ENCODE data around the gene MYZAP.

MYZAP gene

GRCh38 chr15:57662091-57662744 is 70.5 kb downstream of the MYZAP start:
- no peak for DNase-seq (ENCODE audit: low read depth, low spot score)

- DNase-seq (ENCODE audit: low read depth, low spot score), result no peak
Observed at GRCh38 chr15:57662802-57663201, 71.1 kb downstream of the MYZAP start.

GRCh38 chr15:57663262-57663661 is 71.6 kb downstream of the MYZAP start:
- DNase-seq (ENCODE audit: low read depth, low spot score), result no peak

- no peak for DNase-seq (ENCODE audit: low read depth, low spot score)
Observed at GRCh38 chr15:57665194-57665593, 73.5 kb downstream of the MYZAP start.

- DNase-seq (ENCODE audit: low read depth, low spot score), result no peak
Observed at GRCh38 chr15:57665939-57666338, 74.2 kb downstream of the MYZAP start.

GRCh38 chr15:57667171-57667849 is 75.6 kb downstream of the MYZAP start:
- DNase-seq (ENCODE audit: low read depth, low spot score), result no peak

GRCh38 chr15:57668016-57668415 is 76.3 kb downstream of the MYZAP start:
- no peak for DNase-seq (ENCODE audit: low read depth, low spot score)

- no peak for DNase-seq (ENCODE audit: low read depth, low spot score)
Observed at GRCh38 chr15:57671636-57672035, 79.9 kb downstream of the MYZAP start.

- no peak for DNase-seq (ENCODE audit: low read depth, low spot score)
Observed at GRCh38 chr15:57675481-57676181, 83.9 kb downstream of the MYZAP start.

- DNase-seq (ENCODE audit: low read depth, low spot score), result no peak
Observed at GRCh38 chr15:57676585-57676984, 84.9 kb downstream of the MYZAP start.

- no peak for DNase-seq (ENCODE audit: low read depth, low spot score)
Observed at GRCh38 chr15:57677204-57677603, 85.5 kb downstream of the MYZAP start.

- DNase-seq (ENCODE audit: low read depth, low spot score), result no peak
Observed at GRCh38 chr15:57680021-57680420, 88.3 kb downstream of the MYZAP start.

- no peak for DNase-seq (ENCODE audit: low read depth, low spot score)
Observed at GRCh38 chr15:57681011-57681410, 89.3 kb downstream of the MYZAP start.

- DNase-seq (ENCODE audit: low read depth, low spot score), result no peak
Observed at GRCh38 chr15:57683481-57683880, 91.8 kb downstream of the MYZAP start.

GRCh38 chr15:57684491-57685151 is 92.9 kb downstream of the MYZAP start:
- no peak for DNase-seq (ENCODE audit: low read depth, low spot score)

GRCh38 chr15:57685306-57686095 is 93.8 kb downstream of the MYZAP start:
- no peak for DNase-seq (ENCODE audit: low read depth, low spot score)

- DNase-seq (ENCODE audit: low read depth, low spot score), result no peak
Observed at GRCh38 chr15:57686657-57687056, 95.0 kb downstream of the MYZAP start.

GRCh38 chr15:57690341-57690966 is 98.8 kb downstream of the MYZAP start:
- DNase-seq (ENCODE audit: low read depth, low spot score), result no peak

- no peak for DNase-seq (ENCODE audit: low read depth, low spot score)
Observed at GRCh38 chr15:57691082-57691481, 99.4 kb downstream of the MYZAP start.

- DNase-seq (ENCODE audit: low read depth, low spot score), result no peak
Observed at GRCh38 chr15:57692709-57693108, 101.0 kb downstream of the MYZAP start.

GRCh38 chr15:57694279-57694678 is 102.6 kb downstream of the MYZAP start:
- no peak for DNase-seq (ENCODE audit: low read depth, low spot score)
